HepG2 (cell line): ENCODE measurements around the gene SRCAP. TPM values are rescaled to one million over a fixed set of nuclear protein-coding genes. Genes with fewer than 3 reads are reported as not detected.
A peak's percentile ranks its signal among the peaks of the same experiment; 100 is the strongest.

ENCODE experiments used
- AHDC1 ChIP-seq: sonication (generic); formaldehyde crosslinking; IDR thresholded peaks from 2 replicates; pipeline ENCODE4 v1.5.1; 2020; ENCODE audit warnings: mild to moderate bottlenecking, missing genetic modification reagents, borderline replicate concordance
- MAZ ChIP-seq, 2 experiments: sonication (generic) in 1 of 2; formaldehyde crosslinking in 1 of 2; IDR thresholded peaks; 2 replicates each; pipeline versions ENCODE4 v1.5.0 to v1.6.1; 2012 to 2020; ENCODE audit warnings: low read depth in 2 of 2, mild to moderate bottlenecking in 2 of 2, borderline replicate concordance in 1 of 2, improper control_type of control experiment in 1 of 2, low read length in 1 of 2, missing genetic modification reagents in 1 of 2, moderate library complexity in 1 of 2
- NFIC ChIP-seq: IDR thresholded peaks from 2 replicates; pipeline ENCODE4 v1.6.1; 2012; ENCODE audit warnings: mild to moderate bottlenecking, low read length, inconsistent platforms
- NFKBIZ ChIP-seq: IDR thresholded peaks from 2 replicates; pipeline ENCODE4 v1.6.1; 2018; ENCODE audit warnings: missing genetic modification reagents, missing compliant biosample characterization
- PBX3 ChIP-seq: sonication (generic); formaldehyde crosslinking; IDR thresholded peaks from 2 replicates; pipeline ENCODE4 v1.8.1; 2023; ENCODE audit warnings: missing genetic modification reagents, inconsistent platforms, borderline replicate concordance
- SP140L ChIP-seq: sonication (generic); formaldehyde crosslinking; IDR thresholded peaks from 2 replicates; pipeline ENCODE4 v1.4.0; 2020; ENCODE audit warnings: missing genetic modification reagents, borderline replicate concordance
- SPEN ChIP-seq: sonication (generic); formaldehyde crosslinking; IDR thresholded peaks from 2 replicates; pipeline ENCODE4 v1.5.1; 2020; ENCODE audit warnings: low read depth, mild to moderate bottlenecking, missing genetic modification reagents
- TFDP1 ChIP-seq: IDR thresholded peaks from 2 replicates; pipeline ENCODE4 v1.6.1; 2016; ENCODE audit warnings: missing compliant biosample characterization, missing genetic modification reagents, borderline replicate concordance
- TFDP2 ChIP-seq: sonication (generic); formaldehyde crosslinking; IDR thresholded peaks from 2 replicates; pipeline ENCODE4 v1.4.0; 2020; ENCODE audit warnings: missing genetic modification reagents
- ZBTB20 ChIP-seq: sonication (generic); formaldehyde crosslinking; IDR thresholded peaks from 2 replicates; pipeline ENCODE4 v1.8.1; 2023; ENCODE audit warnings: missing genetic modification reagents, low read depth, mild to moderate bottlenecking, borderline replicate concordance
- ZNF256 ChIP-seq: sonication (generic); formaldehyde crosslinking; conservative IDR thresholded peaks from 2 replicates; pipeline ENCODE4 v1.4.0; 2020; ENCODE audit warnings: missing genetic modification reagents
- ZNF674 ChIP-seq: sonication (generic); formaldehyde crosslinking; IDR thresholded peaks from 2 replicates; pipeline ENCODE4 v1.5.0; 2020; ENCODE audit warnings: low read depth, mild to moderate bottlenecking, missing genetic modification reagents
- polyA plus RNA-seq, 8 experiments: library from polyadenylated mRNA; depleted of rRNA in 3 of 8; stranded (reverse) in 7 of 8; unstranded in 1 of 8; fragments of >200 nt; fragmentation: Illumina TruSeq in 4 of 8; extraction: Trizol in 4 of 8; gene quantifications; 2 replicates each; pipeline versions ENCODE4 v1.2.1 to v1.2.3, GENCODE V29; 2011 to 2016; ENCODE audit warnings: low read depth in 4 of 8, missing spikeins in 1 of 8, mixed read lengths in 1 of 8; ENCODE audit not compliant: insufficient read depth in 1 of 8
- total RNA-seq, 5 experiments: library from RNA; depleted of rRNA; stranded (reverse); fragments of >200 nt; fragmentation: Illumina TruSeq; extraction: Trizol; gene quantifications; 2 replicates each; pipeline ENCODE4 v1.2.3, GENCODE V29; 2016; ENCODE audit warnings: low read depth in 1 of 5

SRCAP gene
- total and polyA plus RNA-seq, 2 of the 13 experiments (the other 11 are each of a cell fraction or from before 2014, with no cell fraction given): 4.9 to 9.0 TPM

GRCh38 chr16:30786115-30786935 is 87.4 kb downstream of the SRCAP start (continued):
- TF ChIP-seq ZBTB20 (CRISPR knock-in tag) (no peak), TFDP2 (CRISPR knock-in tag) (peak; percentile 40; the same call in 1 of the 2 replicates), ZNF674 (no peak), SP140L (CRISPR knock-in tag) (no peak), MAZ (IDR thresholded peaks at IDR 0.05; ENCODE audit: borderline replicate concordance, low read depth, low read length) (0 out of 2 replicates have a peak, but pooled peaks have one; percentile 44), MAZ (CRISPR knock-in tag; IDR thresholded peaks at IDR 0.05; ENCODE audit: low read depth) (no peak), NFIC (no peak), AHDC1 (CRISPR knock-in tag) (peak; percentile 13; the same call in 1 of the 2 replicates), PBX3 (no peak), NFKBIZ (CRISPR knock-in tag) (0 out of 2 replicates have a peak, but pooled peaks have one; percentile 45), SPEN (CRISPR knock-in tag) (peak; percentile 77; the same call in 1 of the 2 replicates), TFDP1 (peak; percentile 59; the same call in 1 of the 2 replicates), ZNF256 (CRISPR knock-in tag) (peak; percentile 60; the same call in 1 of the 2 replicates)
